ENCODE measurements around the gene ZNF280D.
"Not testable (repeated sequence)": the region's sequence is repeated elsewhere in the genome, so short reads cannot be mapped to it uniquely, and the experiment has no call there.

Gene ZNF280D

GRCh38 chr15:56715220-56715619 is 18.1 kb downstream of the ZNF280D start:
- DNase-seq = no peak

- not testable (repeated sequence) for DNase-seq
Measured at GRCh38 chr15:56709502-56709901, 23.8 kb downstream of the ZNF280D start.

- no peak for DNase-seq
Measured at GRCh38 chr15:56699743-56700142, 33.6 kb downstream of the ZNF280D start.

GRCh38 chr15:56698270-56698669 is 35.0 kb downstream of the ZNF280D start:
- DNase-seq = no peak

- DNase-seq = no peak
Measured at GRCh38 chr15:56693761-56694160, 39.5 kb downstream of the ZNF280D start.

GRCh38 chr15:56690733-56691132 is 42.6 kb downstream of the ZNF280D start:
- no peak for DNase-seq

GRCh38 chr15:56683908-56684307 is 49.4 kb downstream of the ZNF280D start:
- no peak for DNase-seq

- no peak for DNase-seq
Measured at GRCh38 chr15:56681113-56681512, 52.2 kb downstream of the ZNF280D start.

GRCh38 chr15:56679225-56679624 is 54.1 kb downstream of the ZNF280D start:
- no peak for DNase-seq

GRCh38 chr15:56678571-56678970 is 54.7 kb downstream of the ZNF280D start:
- DNase-seq = no peak

- no peak for DNase-seq
Measured at GRCh38 chr15:56677271-56677670, 56.0 kb downstream of the ZNF280D start.

- no peak for DNase-seq
Measured at GRCh38 chr15:56675930-56676329, 57.4 kb downstream of the ZNF280D start.

GRCh38 chr15:56674857-56675256 is 58.5 kb downstream of the ZNF280D start:
- no peak for DNase-seq

GRCh38 chr15:56672721-56673120 is 60.6 kb downstream of the ZNF280D start:
- DNase-seq = no peak

GRCh38 chr15:56667517-56667916 is 65.8 kb downstream of the ZNF280D start:
- no peak for DNase-seq

- no peak for DNase-seq
Measured at GRCh38 chr15:56660943-56661342, 72.4 kb downstream of the ZNF280D start.

- DNase-seq = no peak
Measured at GRCh38 chr15:56659197-56659596, 74.1 kb downstream of the ZNF280D start.

- no peak for DNase-seq
Measured at GRCh38 chr15:56654624-56655023, 78.7 kb downstream of the ZNF280D start.

- DNase-seq = no peak
Measured at GRCh38 chr15:56654216-56654615, 79.1 kb downstream of the ZNF280D start.

- DNase-seq = no peak
Measured at GRCh38 chr15:56653787-56654186, 79.5 kb downstream of the ZNF280D start.

- peak; percentile 43 for DNase-seq
Measured at GRCh38 chr15:56653107-56653506, 80.2 kb downstream of the ZNF280D start.

GRCh38 chr15:56648311-56648710 is 85.0 kb downstream of the ZNF280D start:
- DNase-seq = no peak

- DNase-seq = no peak
Measured at GRCh38 chr15:56640549-56640948, 92.8 kb downstream of the ZNF280D start.

GRCh38 chr15:56640127-56640526 is 93.2 kb downstream of the ZNF280D start:
- DNase-seq = no peak

GRCh38 chr15:56639631-56640030 is 93.7 kb downstream of the ZNF280D start:
- no peak for DNase-seq

- DNase-seq = no peak
Measured at GRCh38 chr15:56631765-56632164, 101.5 kb downstream of the ZNF280D start.
